GM23338 (cell line): ENCODE results near the gene SORD.

Experiments
- CREB1 ChIP-seq: fragments of 250-450 bp; sonication (Bioruptor Pico); IDR thresholded peaks from 2 replicates; pipeline ENCODE4 v1.5.0; 2020; ENCODE audit warnings: low read depth, mild to moderate bottlenecking, moderate library complexity
- CTCF ChIP-seq, 2 experiments: fragments of 200-600 bp in 1 of 2; sonication (generic) in 1 of 2; conservative IDR thresholded peaks; 2 replicates each; pipeline versions ENCODE4 v1.5.1 to v1.6.1; 2016 to 2017; ENCODE audit warnings: antibody characterized with exemption in 2 of 2, low read depth in 2 of 2, mild to moderate bottlenecking in 2 of 2, moderate library complexity in 1 of 2
- ETS1 ChIP-seq: IDR thresholded peaks from 2 replicates; pipeline ENCODE4 v1.6.1; 2016; ENCODE audit warnings: antibody characterized with exemption
- EZH2 ChIP-seq: fragments of 200-600 bp; sonication (generic); IDR thresholded peaks from one replicate; pipeline ENCODE4 v1.8.0; 2017; ENCODE audit warnings: antibody characterized with exemption, mild to moderate bottlenecking, low read depth; ENCODE audit not compliant: unreplicated experiment
- EZH2phosphoT487 ChIP-seq: fragments of 200-600 bp; sonication (generic); IDR thresholded peaks from one replicate; pipeline ENCODE4 v1.8.1; 2018; ENCODE audit warnings: antibody characterized with exemption; ENCODE audit not compliant: unreplicated experiment
- JUNB ChIP-seq: IDR thresholded peaks from one replicate; pipeline ENCODE4 v1.6.1; 2016; ENCODE audit warnings: antibody characterized with exemption; ENCODE audit not compliant: unreplicated experiment
- NANOG ChIP-seq: IDR thresholded peaks from 2 replicates; pipeline ENCODE4 v1.6.1; 2016; ENCODE audit warnings: antibody characterized with exemption, borderline replicate concordance
- POLR2AphosphoS5 ChIP-seq: IDR thresholded peaks from 2 replicates; pipeline ENCODE4 v1.6.1; 2016; ENCODE audit warnings: antibody characterized with exemption, low read depth
- STAT1 ChIP-seq: IDR thresholded peaks from one replicate; pipeline ENCODE4 v1.6.1; 2016; ENCODE audit warnings: antibody characterized with exemption; ENCODE audit not compliant: unreplicated experiment
- TF ChIP-seq, protein P1 (sequence below): IDR thresholded peaks from one replicate; pipeline ENCODE4 v1.6.1; 2018; ENCODE audit warnings: antibody characterized with exemption; ENCODE audit not compliant: unreplicated experiment
- TF ChIP-seq, protein P2 (sequence below): fragments of 250-450 bp; sonication (Bioruptor Pico); IDR thresholded peaks from 2 replicates; pipeline ENCODE4 v1.5.0; 2020; ENCODE audit warnings: mild to moderate bottlenecking, moderate library complexity

- TF ChIP-seq CTCF (conservative IDR thresholded peaks at IDR 0.05; ENCODE audit: low read depth in 2 of 2) (no peak), EZH2 (peak; percentile 99), JUNB (no peak), ETS1 (no peak), POLR2AphosphoS5 (no peak), NANOG (no peak), EZH2phosphoT487 (no peak), STAT1 (no peak), CREB1 (CRISPR knock-in tag) (no peak)
- TF ChIP-seq, protein P1, sequence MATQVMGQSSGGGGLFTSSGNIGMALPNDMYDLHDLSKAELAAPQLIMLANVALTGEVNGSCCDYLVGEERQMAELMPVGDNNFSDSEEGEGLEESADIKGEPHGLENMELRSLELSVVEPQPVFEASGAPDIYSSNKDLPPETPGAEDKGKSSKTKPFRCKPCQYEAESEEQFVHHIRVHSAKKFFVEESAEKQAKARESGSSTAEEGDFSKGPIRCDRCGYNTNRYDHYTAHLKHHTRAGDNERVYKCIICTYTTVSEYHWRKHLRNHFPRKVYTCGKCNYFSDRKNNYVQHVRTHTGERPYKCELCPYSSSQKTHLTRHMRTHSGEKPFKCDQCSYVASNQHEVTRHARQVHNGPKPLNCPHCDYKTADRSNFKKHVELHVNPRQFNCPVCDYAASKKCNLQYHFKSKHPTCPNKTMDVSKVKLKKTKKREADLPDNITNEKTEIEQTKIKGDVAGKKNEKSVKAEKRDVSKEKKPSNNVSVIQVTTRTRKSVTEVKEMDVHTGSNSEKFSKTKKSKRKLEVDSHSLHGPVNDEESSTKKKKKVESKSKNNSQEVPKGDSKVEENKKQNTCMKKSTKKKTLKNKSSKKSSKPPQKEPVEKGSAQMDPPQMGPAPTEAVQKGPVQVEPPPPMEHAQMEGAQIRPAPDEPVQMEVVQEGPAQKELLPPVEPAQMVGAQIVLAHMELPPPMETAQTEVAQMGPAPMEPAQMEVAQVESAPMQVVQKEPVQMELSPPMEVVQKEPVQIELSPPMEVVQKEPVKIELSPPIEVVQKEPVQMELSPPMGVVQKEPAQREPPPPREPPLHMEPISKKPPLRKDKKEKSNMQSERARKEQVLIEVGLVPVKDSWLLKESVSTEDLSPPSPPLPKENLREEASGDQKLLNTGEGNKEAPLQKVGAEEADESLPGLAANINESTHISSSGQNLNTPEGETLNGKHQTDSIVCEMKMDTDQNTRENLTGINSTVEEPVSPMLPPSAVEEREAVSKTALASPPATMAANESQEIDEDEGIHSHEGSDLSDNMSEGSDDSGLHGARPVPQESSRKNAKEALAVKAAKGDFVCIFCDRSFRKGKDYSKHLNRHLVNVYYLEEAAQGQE, result no peak
- TF ChIP-seq, protein P2, sequence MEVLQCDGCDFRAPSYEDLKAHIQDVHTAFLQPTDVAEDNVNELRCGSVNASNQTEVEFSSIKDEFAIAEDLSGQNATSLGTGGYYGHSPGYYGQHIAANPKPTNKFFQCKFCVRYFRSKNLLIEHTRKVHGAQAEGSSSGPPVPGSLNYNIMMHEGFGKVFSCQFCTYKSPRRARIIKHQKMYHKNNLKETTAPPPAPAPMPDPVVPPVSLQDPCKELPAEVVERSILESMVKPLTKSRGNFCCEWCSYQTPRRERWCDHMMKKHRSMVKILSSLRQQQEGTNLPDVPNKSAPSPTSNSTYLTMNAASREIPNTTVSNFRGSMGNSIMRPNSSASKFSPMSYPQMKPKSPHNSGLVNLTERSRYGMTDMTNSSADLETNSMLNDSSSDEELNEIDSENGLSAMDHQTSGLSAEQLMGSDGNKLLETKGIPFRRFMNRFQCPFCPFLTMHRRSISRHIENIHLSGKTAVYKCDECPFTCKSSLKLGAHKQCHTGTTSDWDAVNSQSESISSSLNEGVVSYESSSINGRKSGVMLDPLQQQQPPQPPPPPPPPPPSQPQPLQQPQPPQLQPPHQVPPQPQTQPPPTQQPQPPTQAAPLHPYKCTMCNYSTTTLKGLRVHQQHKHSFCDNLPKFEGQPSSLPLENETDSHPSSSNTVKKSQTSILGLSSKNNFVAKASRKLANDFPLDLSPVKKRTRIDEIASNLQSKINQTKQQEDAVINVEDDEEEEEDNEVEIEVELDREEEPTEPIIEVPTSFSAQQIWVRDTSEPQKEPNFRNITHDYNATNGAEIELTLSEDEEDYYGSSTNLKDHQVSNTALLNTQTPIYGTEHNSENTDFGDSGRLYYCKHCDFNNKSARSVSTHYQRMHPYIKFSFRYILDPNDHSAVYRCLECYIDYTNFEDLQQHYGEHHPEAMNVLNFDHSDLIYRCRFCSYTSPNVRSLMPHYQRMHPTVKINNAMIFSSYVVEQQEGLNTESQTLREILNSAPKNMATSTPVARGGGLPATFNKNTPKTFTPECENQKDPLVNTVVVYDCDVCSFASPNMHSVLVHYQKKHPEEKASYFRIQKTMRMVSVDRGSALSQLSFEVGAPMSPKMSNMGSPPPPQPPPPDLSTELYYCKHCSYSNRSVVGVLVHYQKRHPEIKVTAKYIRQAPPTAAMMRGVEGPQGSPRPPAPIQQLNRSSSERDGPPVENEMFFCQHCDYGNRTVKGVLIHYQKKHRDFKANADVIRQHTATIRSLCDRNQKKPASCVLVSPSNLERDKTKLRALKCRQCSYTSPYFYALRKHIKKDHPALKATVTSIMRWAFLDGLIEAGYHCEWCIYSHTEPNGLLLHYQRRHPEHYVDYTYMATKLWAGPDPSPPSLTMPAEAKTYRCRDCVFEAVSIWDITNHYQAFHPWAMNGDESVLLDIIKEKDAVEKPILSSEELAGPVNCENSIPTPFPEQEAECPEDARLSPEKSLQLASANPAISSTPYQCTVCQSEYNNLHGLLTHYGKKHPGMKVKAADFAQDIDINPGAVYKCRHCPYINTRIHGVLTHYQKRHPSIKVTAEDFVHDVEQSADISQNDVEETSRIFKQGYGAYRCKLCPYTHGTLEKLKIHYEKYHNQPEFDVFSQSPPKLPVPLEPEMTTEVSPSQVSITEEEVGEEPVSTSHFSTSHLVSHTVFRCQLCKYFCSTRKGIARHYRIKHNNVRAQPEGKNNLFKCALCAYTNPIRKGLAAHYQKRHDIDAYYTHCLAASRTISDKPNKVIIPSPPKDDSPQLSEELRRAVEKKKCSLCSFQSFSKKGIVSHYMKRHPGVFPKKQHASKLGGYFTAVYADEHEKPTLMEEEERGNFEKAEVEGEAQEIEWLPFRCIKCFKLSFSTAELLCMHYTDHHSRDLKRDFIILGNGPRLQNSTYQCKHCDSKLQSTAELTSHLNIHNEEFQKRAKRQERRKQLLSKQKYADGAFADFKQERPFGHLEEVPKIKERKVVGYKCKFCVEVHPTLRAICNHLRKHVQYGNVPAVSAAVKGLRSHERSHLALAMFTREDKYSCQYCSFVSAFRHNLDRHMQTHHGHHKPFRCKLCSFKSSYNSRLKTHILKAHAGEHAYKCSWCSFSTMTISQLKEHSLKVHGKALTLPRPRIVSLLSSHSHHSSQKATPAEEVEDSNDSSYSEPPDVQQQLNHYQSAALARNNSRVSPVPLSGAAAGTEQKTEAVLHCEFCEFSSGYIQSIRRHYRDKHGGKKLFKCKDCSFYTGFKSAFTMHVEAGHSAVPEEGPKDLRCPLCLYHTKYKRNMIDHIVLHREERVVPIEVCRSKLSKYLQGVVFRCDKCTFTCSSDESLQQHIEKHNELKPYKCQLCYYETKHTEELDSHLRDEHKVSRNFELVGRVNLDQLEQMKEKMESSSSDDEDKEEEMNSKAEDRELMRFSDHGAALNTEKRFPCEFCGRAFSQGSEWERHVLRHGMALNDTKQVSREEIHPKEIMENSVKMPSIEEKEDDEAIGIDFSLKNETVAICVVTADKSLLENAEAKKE (CRISPR knock-in tag), result no peak
These were observed 93.0 kb downstream of the SORD start for GRCh38 chr15:45116006-45116481.
